SH-SY5Y (cell line): Measurements from ENCODE around the gene IRX3.

Experiments used
- GATA2 ChIP-seq: IDR thresholded peaks from 2 replicates; pipeline ENCODE4 v1.6.1; 2011; ENCODE audit warnings: mild to moderate bottlenecking, low read depth, low read length
- GATA3 ChIP-seq: IDR thresholded peaks from 2 replicates; pipeline ENCODE4 v1.6.1; 2011; ENCODE audit warnings: low read depth, mild to moderate bottlenecking, low read length, moderate library complexity

Gene IRX3

GRCh38 chr16:54273566-54273965 is 13.0 kb downstream of the IRX3 start:
- TF ChIP-seq GATA3 = no peak
- no peak for TF ChIP-seq GATA2

GRCh38 chr16:54270711-54271110 is 15.9 kb downstream of the IRX3 start:
- TF ChIP-seq GATA3 = no peak
- TF ChIP-seq GATA2 = no peak

GRCh38 chr16:54269461-54269860 is 17.1 kb downstream of the IRX3 start:
- TF ChIP-seq GATA3 = no peak
- TF ChIP-seq GATA2 = no peak

GRCh38 chr16:54268766-54269165 is 17.8 kb downstream of the IRX3 start:
- no peak for TF ChIP-seq GATA3
- TF ChIP-seq GATA2 = no peak

GRCh38 chr16:54268340-54268739 is 18.2 kb downstream of the IRX3 start:
- TF ChIP-seq GATA3 (no peak), GATA2 (no peak)

- TF ChIP-seq GATA3 (no peak), GATA2 (no peak)
Observed at GRCh38 chr16:54266363-54266955, 20.1 kb downstream of the IRX3 start.

- TF ChIP-seq GATA2 = no peak
- TF ChIP-seq GATA3 = no peak
Observed at GRCh38 chr16:54265575-54266107, 20.9 kb downstream of the IRX3 start.

GRCh38 chr16:54253118-54253517 is 33.5 kb downstream of the IRX3 start:
- TF ChIP-seq GATA3 (no peak), GATA2 (no peak)

- no peak for TF ChIP-seq GATA3
- TF ChIP-seq GATA2 = no peak
Observed at GRCh38 chr16:54248863-54249710, 37.5 kb downstream of the IRX3 start.

GRCh38 chr16:54246454-54246821 is 40.1 kb downstream of the IRX3 start:
- TF ChIP-seq GATA2 (no peak), GATA3 (no peak)

- TF ChIP-seq GATA3 (no peak), GATA2 (no peak)
Observed at GRCh38 chr16:54245788-54246453, 40.7 kb downstream of the IRX3 start.

- no peak for TF ChIP-seq GATA3
- TF ChIP-seq GATA2 = no peak
Observed at GRCh38 chr16:54244061-54244886, 42.3 kb downstream of the IRX3 start.

GRCh38 chr16:54243202-54243601 is 43.4 kb downstream of the IRX3 start:
- TF ChIP-seq GATA3 = no peak
- TF ChIP-seq GATA2 = no peak

GRCh38 chr16:54242199-54242598 is 44.4 kb downstream of the IRX3 start:
- no peak for TF ChIP-seq GATA3
- TF ChIP-seq GATA2 = no peak
